ENCODE measurements around the gene FHOD3.

Gene FHOD3

DNA sequence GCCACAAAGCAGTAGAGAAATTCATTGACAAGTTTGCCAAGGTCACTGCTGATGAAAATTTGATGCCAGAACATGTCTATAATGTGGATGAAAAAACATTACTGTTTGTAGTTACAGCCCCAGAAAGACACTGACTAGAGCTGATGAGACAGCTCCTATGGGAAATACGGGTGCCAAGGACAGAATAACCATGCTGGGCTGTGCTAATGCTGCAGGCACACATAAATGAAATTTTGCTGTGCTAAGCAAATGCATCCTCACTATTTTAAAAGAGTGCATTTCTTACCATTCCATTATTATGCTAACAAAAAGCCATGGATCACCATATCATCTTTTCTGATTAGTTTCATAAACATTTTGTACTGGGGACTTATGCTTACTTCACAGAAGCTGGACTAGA, 208.2 kb downstream of the FHOD3 start:
- H3K27ac Mint-ChIP-seq: no peak overlapping the region
- no peak overlapping the region for H3K4me3 Mint-ChIP-seq
- H3K27me3 Mint-ChIP-seq (ENCODE audit: low read depth, poor library complexity): no peaks in the 10 kb centered on the region
- H3K9me3 Mint-ChIP-seq: peaks cover 3% of the 10 kb centered on the region
- TF ChIP-seq, protein P1, sequence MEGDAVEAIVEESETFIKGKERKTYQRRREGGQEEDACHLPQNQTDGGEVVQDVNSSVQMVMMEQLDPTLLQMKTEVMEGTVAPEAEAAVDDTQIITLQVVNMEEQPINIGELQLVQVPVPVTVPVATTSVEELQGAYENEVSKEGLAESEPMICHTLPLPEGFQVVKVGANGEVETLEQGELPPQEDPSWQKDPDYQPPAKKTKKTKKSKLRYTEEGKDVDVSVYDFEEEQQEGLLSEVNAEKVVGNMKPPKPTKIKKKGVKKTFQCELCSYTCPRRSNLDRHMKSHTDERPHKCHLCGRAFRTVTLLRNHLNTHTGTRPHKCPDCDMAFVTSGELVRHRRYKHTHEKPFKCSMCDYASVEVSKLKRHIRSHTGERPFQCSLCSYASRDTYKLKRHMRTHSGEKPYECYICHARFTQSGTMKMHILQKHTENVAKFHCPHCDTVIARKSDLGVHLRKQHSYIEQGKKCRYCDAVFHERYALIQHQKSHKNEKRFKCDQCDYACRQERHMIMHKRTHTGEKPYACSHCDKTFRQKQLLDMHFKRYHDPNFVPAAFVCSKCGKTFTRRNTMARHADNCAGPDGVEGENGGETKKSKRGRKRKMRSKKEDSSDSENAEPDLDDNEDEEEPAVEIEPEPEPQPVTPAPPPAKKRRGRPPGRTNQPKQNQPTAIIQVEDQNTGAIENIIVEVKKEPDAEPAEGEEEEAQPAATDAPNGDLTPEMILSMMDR (IDR thresholded peaks at IDR 0.05): no peak
- peaks cover 15% of the 10 kb centered on the region for H3K4me1 Mint-ChIP-seq
- no peak for DNase-seq
- H3K36me3 Mint-ChIP-seq (ENCODE audit: low read depth): peaks cover 46% of the 10 kb centered on the region

- TF ChIP-seq, protein P1 (IDR thresholded peaks at IDR 0.05): no peak
- H3K27me3 Mint-ChIP-seq (ENCODE audit: low read depth, poor library complexity): no peaks in the 10 kb centered on the region
- no peak overlapping the region for H3K27ac Mint-ChIP-seq
- DNase-seq: no peak
- H3K36me3 Mint-ChIP-seq (ENCODE audit: low read depth): peaks cover 29% of the 10 kb centered on the region
- no peaks in the 10 kb centered on the region for H3K9me3 Mint-ChIP-seq
- H3K4me1 Mint-ChIP-seq: peaks cover 47% of the 10 kb centered on the region
- H3K4me3 Mint-ChIP-seq: no peak overlapping the region
These were observed 212.2 kb downstream of the FHOD3 start for GRCh38 chr18:36509646-36510197.

DNA sequence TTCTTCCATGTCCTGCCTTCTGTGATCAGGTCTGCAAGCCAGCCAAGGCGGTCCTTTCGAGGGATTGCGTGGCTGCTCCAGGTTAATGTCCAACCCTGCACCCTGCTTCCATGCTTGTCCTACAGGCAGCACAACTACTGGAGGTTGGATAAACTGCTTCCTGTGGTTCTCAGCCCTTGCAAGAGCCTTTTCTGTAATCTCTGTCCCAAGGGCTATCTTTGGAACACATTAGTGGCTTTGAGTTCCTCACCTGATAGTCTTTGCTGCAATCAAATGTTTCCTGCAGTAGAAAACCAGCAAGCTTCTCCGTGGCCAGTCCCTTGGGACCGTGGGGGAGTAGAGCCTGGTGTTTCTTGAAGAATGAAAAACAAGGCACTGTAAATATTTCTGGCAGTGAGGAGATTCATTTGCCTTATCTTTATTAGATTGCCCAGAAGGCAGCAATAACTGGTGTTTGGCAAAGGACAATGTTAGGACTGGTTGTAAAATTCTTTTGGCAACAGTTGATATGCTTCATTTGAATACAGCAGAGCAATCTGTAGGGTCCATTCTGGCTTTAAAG, 214.4 kb downstream of the FHOD3 start:
- H3K9me3 Mint-ChIP-seq: no peaks in the 10 kb centered on the region
- H3K27me3 Mint-ChIP-seq (ENCODE audit: low read depth, poor library complexity): no peaks in the 10 kb centered on the region
- H3K4me1 Mint-ChIP-seq: peaks cover 57% of the 10 kb centered on the region
- TF ChIP-seq, protein P1 (IDR thresholded peaks at IDR 0.05): no peak
- peak overlapping the region; percentile 18 for H3K27ac Mint-ChIP-seq
- no peak overlapping the region for H3K4me3 Mint-ChIP-seq
- H3K36me3 Mint-ChIP-seq (ENCODE audit: low read depth): peaks cover 14% of the 10 kb centered on the region
- DNase-seq: peak; percentile 30

GRCh38 chr18:36513556-36513955, 216.0 kb downstream of the FHOD3 start:
- Mint-ChIP-seq H3K36me3 (ENCODE audit: low read depth) (peaks cover 11% of the 10 kb centered on the region), H3K4me1 (peaks cover 62% of the 10 kb centered on the region), H3K27ac (no peak overlapping the region), H3K4me3 (no peak overlapping the region), H3K27me3 (ENCODE audit: low read depth, poor library complexity) (no peaks in the 10 kb centered on the region), H3K9me3 (no peaks in the 10 kb centered on the region)
- no peak for DNase-seq
- TF ChIP-seq, protein P1 (IDR thresholded peaks at IDR 0.05): no peak

GRCh38 chr18:36514778-36515177, 217.3 kb downstream of the FHOD3 start:
- H3K4me3 Mint-ChIP-seq: no peak overlapping the region
- peaks cover 4% of the 10 kb centered on the region for H3K27me3 Mint-ChIP-seq (ENCODE audit: low read depth, poor library complexity)
- no peak overlapping the region for H3K27ac Mint-ChIP-seq
- H3K36me3 Mint-ChIP-seq (ENCODE audit: low read depth): peaks cover 7% of the 10 kb centered on the region
- TF ChIP-seq, protein P1 (IDR thresholded peaks at IDR 0.05): no peak
- H3K4me1 Mint-ChIP-seq: peaks cover 65% of the 10 kb centered on the region
- no peaks in the 10 kb centered on the region for H3K9me3 Mint-ChIP-seq
- no peak for DNase-seq

DNA sequence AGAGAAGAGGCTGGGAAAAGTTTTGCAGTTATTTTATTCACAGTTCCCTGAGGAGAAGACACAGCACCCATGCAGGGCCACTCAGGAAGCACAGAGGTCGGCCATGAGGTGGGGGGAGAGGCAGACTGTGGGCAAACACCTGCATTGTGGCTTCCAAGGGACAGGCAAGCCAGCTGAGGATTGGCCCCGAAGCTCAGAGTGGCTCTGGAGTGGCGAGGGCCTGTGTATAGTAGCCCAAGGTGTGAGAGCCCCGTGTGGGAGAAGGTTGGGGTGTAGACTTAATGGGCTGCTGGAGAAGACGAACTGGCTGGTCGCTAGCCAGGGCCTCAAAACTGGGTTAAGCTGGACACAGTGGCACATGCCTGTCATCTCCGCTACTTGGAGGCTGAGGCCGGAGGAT, 218.7 kb downstream of the FHOD3 start:
- Mint-ChIP-seq H3K4me1 (peaks cover 50% of the 10 kb centered on the region), H3K27me3 (ENCODE audit: low read depth, poor library complexity) (peaks cover 4% of the 10 kb centered on the region), H3K9me3 (no peaks in the 10 kb centered on the region), H3K27ac (no peak overlapping the region), H3K36me3 (ENCODE audit: low read depth) (peaks cover 6% of the 10 kb centered on the region), H3K4me3 (no peak overlapping the region)
- no peak for DNase-seq
- TF ChIP-seq, protein P1 (IDR thresholded peaks at IDR 0.05): no peak

Data from nephron progenitor cell (in vitro differentiated cells).